Measurements from ENCODE around the gene WWP2.
"Not testable (repeated sequence)": the region's sequence is repeated elsewhere in the genome, so short reads cannot be mapped to it uniquely, and the experiment has no call there.

WWP2 gene

DNA sequence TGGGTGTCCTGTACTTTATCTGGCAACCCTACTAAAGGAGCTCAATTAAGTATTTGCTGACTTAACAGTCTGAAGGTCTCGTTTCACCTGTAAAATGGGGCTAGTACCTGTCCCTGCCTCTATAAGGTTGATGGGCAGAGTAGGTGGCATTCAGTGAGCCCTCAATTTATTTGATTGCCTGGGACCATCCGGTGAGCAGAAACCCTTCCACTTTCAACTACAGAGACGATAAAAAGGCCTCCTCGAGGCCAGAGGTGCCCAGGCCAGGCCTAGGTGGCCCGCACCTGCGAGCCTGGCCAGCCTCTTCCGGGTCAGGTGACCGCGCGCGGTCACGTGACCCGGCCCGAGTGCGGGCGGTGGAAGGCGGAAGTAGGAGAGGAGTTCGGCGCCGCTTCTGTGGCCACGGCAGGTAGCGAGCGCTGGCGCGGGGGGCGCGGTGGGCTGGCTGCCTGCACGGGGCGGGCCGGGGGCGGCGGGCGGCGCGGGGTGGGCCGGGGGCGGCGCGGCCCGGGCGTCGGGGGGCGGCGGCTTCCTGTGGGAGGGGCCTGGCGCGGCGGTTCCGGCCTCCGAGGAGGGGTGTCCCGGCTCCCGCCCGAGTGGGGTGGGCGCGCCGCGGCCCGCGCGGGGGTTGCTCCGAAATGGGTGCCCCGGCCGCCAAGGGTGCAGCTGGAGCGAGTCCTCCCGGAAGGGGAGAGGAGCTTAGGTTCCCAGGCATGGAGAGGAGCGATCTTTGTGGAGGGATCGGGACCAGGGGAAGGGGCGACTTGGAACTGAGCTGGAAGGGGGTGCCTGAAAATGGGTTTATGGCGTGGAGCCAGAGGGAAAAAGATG, at the start of gene WWP2:
TSS of gene WWP2 (plus strand) at position 350 of the 831 bp plus-strand sequence. CDS start 24,679 bp downstream, outside the sequence.
- Mint-ChIP-seq H3K4me1 (ENCODE audit: low read depth) (peaks cover 36% of the 10 kb centered on the region), H3K36me3 (ENCODE audit: low read depth) (peaks cover 4% of the 10 kb centered on the region)

DNA sequence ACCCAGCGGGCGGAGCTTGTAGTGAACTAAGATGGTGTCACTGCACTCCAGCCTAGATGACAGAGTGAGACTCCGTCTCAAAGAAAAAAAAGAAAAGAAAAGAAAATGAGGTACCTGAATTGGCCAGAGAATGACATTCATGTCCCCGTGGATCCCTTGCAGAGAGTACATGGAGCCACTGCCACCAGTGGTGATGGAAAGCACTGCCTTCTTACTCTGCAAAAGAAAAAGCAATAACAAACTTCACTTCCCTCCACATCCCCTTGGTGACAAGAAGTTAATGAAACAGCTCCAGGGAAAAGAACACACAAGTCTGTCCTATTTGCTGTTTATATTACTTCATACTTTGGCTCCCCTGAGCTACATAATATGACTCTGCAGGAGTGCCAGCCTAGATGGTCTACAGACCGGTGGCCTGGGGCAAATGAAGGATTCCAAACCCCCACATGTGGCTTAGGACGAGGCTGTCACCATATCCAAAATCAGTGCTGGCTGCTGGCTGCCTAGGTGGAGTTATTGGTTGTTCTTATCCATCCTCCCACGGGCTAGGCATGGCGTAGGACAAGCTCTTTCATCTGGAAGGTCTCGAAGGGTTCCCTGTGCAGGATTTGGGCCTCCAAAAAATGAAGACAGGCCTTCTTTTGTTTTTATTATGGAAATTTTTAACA, 49.1 kb upstream of the WWP2 start:
- H3K27ac Mint-ChIP-seq = no peak overlapping the region
- no peaks in the 10 kb centered on the region for H3K9me3 Mint-ChIP-seq
- no peaks in the 10 kb centered on the region for H3K27me3 Mint-ChIP-seq
- no peaks in the 10 kb centered on the region for H3K4me1 Mint-ChIP-seq (ENCODE audit: low read depth)
- no peak overlapping the region for H3K4me3 Mint-ChIP-seq
- H3K36me3 Mint-ChIP-seq (ENCODE audit: low read depth) = peaks cover 14% of the 10 kb centered on the region

More for the DNA sequence above, at the start of gene WWP2:
- H3K9me3 Mint-ChIP-seq = no peaks in the 10 kb centered on the region
- H3K27ac Mint-ChIP-seq = peak within 1 kb of the TSS; percentile 93
- H3K27me3 Mint-ChIP-seq = no peaks in the 10 kb centered on the region
- peak within 1 kb of the TSS; percentile 92 for H3K4me3 Mint-ChIP-seq

GRCh38 chr16:69717066-69717465, 45.1 kb upstream of the WWP2 start:
- H3K4me3 Mint-ChIP-seq = no peak overlapping the region

DNA sequence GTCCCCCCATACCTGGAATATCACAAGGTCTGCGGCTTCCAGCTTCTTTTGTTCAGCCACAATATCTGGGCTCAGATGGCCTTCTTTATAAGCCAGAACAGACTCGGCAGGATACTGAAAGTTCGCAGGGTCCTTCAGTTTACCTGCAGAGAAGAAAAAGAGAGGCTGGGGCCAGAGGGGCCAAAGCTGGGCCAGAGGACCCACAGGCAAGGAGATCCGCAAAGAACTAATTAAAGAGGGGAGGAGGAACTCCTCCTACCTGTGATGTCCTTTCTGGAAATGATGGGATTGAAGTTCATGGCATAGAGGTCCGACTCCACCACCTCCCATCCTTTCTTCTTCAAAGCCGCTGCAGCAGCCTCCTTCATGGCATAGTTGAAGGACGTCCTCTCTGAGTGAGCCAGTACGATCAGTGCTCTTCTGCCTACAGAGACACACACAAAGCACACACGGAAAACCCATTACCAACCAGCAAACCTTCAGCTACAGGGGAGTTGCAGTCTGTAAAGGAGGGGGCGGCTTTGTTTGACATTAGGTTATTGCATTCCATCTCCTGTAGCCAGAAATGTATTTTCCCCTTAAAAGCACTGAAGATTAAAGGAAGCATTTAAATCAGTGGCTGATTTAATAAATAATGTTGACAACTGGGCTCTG, 43.9 kb upstream of the WWP2 start:
- Mint-ChIP-seq H3K27me3 (no peaks in the 10 kb centered on the region), H3K9me3 (no peaks in the 10 kb centered on the region), H3K4me1 (ENCODE audit: low read depth) (no peaks in the 10 kb centered on the region), H3K36me3 (ENCODE audit: low read depth) (peaks cover 5% of the 10 kb centered on the region), H3K27ac (no peak overlapping the region), H3K4me3 (no peak overlapping the region)

More at GRCh38 chr16:69717066-69717465, 45.1 kb upstream of the WWP2 start:
- H3K9me3 Mint-ChIP-seq = no peaks in the 10 kb centered on the region
- no peaks in the 10 kb centered on the region for H3K4me1 Mint-ChIP-seq (ENCODE audit: low read depth)
- peaks cover 5% of the 10 kb centered on the region for H3K36me3 Mint-ChIP-seq (ENCODE audit: low read depth)
- no peaks in the 10 kb centered on the region for H3K27me3 Mint-ChIP-seq
- H3K27ac Mint-ChIP-seq = no peak overlapping the region

DNA sequence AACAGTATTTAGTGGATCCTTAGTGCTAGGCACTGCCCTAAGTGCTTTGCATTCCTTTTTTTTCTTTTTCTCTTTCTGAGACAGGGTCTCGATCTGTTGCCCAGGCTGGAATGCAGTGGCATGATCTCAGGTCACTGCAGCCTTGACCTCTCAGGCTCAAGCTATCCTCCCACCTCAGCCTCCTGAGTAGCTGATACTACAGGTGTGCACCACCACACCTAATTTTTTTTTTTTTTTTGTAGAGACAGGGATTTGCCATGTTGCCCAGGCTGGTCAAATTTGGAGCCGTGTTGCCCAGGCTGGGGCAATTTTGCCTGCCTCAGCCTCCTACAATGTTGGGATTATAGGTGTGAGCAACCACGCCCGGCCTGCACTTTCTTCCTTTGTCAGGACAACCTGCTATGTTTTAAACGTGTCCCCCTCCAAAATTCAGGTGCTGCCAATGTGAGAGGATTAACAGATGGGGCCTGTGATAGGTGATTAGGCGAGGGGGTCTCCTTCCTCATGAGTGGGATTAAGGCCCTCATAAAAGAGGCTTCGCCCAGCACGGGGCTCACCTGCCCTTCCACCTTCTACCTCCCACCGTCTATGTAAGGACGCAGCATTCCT, 41.2 kb upstream of the WWP2 start:
- H3K27me3 Mint-ChIP-seq = no peaks in the 10 kb centered on the region
- H3K9me3 Mint-ChIP-seq = no peaks in the 10 kb centered on the region
- H3K27ac Mint-ChIP-seq = no peak overlapping the region
- H3K36me3 Mint-ChIP-seq (ENCODE audit: low read depth) = peaks cover 5% of the 10 kb centered on the region
- H3K4me1 Mint-ChIP-seq (ENCODE audit: low read depth) = peaks cover 8% of the 10 kb centered on the region
- no peak overlapping the region for H3K4me3 Mint-ChIP-seq

DNA sequence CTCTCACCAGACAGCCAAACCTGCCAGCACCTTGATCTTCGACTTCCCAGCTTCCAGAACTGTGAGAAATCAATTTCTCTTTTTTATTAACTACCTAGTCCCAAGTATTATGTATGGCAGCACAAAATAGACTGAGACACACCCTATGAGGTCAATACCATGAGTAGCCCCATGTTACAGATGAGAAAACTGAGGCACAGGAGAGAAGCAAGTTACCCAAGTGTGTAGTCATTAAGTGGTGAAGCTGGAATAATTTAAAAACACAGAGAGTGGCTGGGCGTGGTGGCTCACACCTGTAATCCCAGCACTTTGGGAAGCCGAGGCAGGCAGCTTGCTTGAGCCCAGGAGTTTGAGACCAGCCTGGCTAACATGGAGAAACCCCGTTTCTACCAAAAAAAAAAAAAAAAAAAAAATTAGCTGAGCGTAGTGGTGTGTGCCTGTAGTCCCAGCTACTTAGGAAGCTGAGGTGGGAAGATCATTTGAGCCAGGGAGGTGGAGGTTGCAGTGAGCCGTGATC, 40.6 kb upstream of the WWP2 start:
- no peak overlapping the region for H3K4me3 Mint-ChIP-seq
- no peaks in the 10 kb centered on the region for H3K9me3 Mint-ChIP-seq
- no peak overlapping the region for H3K27ac Mint-ChIP-seq
- peaks cover 14% of the 10 kb centered on the region for H3K4me1 Mint-ChIP-seq (ENCODE audit: low read depth)
- H3K27me3 Mint-ChIP-seq = no peaks in the 10 kb centered on the region
- H3K36me3 Mint-ChIP-seq (ENCODE audit: low read depth) = peaks cover 5% of the 10 kb centered on the region

DNA sequence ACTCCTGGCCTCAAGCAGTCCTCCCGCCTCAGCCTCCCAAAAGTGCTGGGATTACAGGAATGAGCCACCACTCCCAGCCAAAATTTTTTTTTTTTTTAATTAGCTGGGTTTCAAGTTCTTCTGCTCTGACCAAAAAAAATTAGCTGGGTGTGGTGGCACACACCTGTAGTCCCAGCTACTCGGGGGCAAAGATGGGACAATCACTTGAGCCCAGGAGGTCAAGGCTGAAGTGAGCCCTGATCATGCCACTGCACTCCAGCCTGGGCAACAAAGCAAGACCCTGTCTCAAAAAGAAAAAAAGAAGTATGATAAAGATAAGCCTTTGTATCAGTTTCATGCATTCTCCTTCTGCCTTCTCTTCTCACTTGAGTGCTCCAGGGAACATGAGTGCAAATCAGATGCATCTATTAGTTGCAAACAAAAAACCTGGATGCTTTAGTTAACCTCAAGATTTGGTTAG, 37.7 kb upstream of the WWP2 start:
- Mint-ChIP-seq H3K36me3 (ENCODE audit: low read depth) (no peaks in the 10 kb centered on the region), H3K4me1 (ENCODE audit: low read depth) (peaks cover 22% of the 10 kb centered on the region), H3K4me3 (no peak overlapping the region), H3K27ac (no peak overlapping the region), H3K9me3 (no peaks in the 10 kb centered on the region), H3K27me3 (no peaks in the 10 kb centered on the region)

DNA sequence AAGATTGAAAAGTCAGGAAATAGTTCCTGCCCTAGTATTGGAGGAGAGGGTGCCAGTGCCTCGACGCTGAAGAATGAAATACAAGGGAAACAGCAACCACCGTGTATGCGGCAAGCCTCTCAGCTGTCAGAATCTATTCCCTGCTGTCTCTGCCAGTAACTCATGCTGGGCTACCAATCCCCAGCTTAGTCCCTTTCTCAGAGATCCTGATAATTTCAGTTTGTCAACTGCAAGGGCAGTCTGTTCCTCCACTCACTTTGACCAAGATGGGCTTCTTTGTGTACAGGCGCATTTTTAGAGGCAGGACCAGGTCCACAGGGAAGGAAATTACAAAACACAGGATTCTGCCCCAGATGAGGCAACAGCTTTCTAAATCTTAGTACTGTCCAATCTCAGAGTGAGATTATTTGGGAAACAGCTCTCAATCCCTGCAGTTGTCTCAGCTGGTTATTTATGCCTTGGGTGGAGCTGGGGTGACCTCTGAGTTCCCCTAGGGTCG, 37.1 kb upstream of the WWP2 start:
- Mint-ChIP-seq H3K36me3 (ENCODE audit: low read depth) (no peaks in the 10 kb centered on the region), H3K9me3 (no peaks in the 10 kb centered on the region), H3K4me1 (ENCODE audit: low read depth) (peaks cover 22% of the 10 kb centered on the region), H3K4me3 (peak overlapping the region; percentile 93), H3K27ac (no peak overlapping the region), H3K27me3 (no peaks in the 10 kb centered on the region)

- Mint-ChIP-seq H3K27me3 (no peaks in the 10 kb centered on the region), H3K36me3 (ENCODE audit: low read depth) (no peaks in the 10 kb centered on the region), H3K4me3 (peak overlapping the region; percentile 93), H3K9me3 (no peaks in the 10 kb centered on the region), H3K27ac (peak overlapping the region; percentile 89), H3K4me1 (ENCODE audit: low read depth) (peaks cover 22% of the 10 kb centered on the region)
Observed at GRCh38 chr16:69725480-69726312, 36.4 kb upstream of the WWP2 start.

DNA sequence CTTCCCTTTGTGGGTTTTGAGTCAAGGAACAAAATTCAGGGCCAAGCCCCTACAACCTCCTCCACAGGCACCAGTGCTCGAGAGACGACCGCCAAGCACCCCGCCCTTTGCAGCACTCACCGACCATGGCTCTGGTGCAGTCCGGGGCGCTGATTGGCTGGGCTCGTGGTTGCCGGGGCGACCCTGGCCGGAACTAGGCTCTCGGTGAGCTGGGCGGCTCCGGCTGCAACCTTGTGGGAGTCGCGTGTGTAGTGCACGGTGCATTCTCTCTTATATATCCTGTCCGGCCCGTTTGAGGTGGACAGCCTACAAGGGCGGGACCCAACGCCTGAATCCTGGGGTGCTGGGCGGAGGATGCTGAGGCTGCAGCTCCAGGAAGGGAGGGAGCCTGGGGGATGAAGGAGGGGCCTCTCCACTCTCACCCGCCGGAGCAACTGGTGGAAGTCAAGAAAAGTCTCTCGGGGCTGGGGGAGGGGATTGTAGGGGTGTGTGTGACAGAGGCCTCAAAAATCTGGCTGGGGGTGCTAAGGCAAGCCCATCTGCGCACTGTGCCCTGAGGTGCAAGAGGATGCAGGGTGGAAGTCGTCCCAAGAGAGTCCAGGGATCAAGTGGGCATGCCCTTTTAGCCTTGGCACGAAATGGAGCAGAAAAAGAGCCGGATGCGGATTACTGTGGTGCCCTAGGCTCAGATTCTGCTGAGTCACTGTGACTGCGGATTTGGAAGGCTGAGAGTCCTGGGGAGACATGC, 35.6 kb upstream of the WWP2 start, which contains the start of gene NQO1:
TSS of gene NQO1 (minus strand) at position 248 of the 748 bp plus-strand sequence. CDS start at position 127, 121 bp downstream.
- H3K9me3 Mint-ChIP-seq = no peaks in the 10 kb centered on the region
- H3K4me1 Mint-ChIP-seq (ENCODE audit: low read depth) = peaks cover 22% of the 10 kb centered on the region
- peak within 1 kb of the TSS; percentile 93 for H3K4me3 Mint-ChIP-seq
- H3K27ac Mint-ChIP-seq = peak within 1 kb of the TSS; percentile 89
- no peaks in the 10 kb centered on the region for H3K36me3 Mint-ChIP-seq (ENCODE audit: low read depth)
- no peaks in the 10 kb centered on the region for H3K27me3 Mint-ChIP-seq

DNA sequence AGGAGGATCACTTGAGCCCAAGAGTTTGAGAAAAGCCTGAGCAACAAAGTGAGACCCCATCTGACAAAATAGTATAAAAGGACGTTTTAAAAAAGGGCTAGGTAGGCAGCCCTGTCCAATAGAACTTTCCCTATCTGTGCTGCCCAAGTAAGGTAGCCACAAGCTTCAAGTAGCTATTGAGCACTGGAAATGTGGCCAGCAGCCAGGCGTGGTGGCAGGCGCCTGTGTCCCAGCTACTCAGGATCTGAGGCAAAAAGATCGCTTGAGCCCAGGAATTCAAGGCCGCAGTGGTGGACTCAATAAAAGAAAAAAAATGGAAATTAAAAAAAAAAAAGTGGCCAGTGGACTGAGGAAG, 34.2 kb upstream of the WWP2 start:
- Mint-ChIP-seq H3K4me1 (ENCODE audit: low read depth) (peaks cover 22% of the 10 kb centered on the region), H3K27me3 (no peaks in the 10 kb centered on the region), H3K9me3 (no peaks in the 10 kb centered on the region), H3K36me3 (ENCODE audit: low read depth) (no peaks in the 10 kb centered on the region), H3K4me3 (peak overlapping the region; percentile 93), H3K27ac (no peak overlapping the region)

DNA sequence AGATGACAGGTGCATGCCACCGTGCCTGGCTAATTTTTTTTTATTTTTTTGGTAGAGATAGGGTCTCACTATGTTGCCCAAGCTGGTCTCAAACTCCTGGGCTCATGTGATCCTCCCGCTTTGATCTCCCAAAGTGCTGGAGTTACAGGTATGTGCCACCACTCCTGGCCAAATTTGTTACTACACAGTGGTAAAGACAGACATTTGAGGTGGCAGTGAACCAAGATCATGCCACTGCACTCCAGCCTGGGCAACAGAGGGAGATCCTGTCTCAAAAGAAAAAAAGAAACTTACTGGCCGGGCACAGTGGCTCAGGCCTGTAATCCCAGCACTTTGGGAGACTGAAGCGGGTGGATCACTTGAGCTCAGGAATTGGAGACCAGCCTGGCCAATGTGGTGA, 33.1 kb upstream of the WWP2 start:
- H3K4me3 Mint-ChIP-seq = not testable (repeated sequence)

GRCh38 chr16:69731280-69731679, 30.9 kb upstream of the WWP2 start:
- not testable (repeated sequence) for H3K9me3 Mint-ChIP-seq

More for the DNA sequence above, 33.1 kb upstream of the WWP2 start:
- not testable (repeated sequence) for H3K27ac Mint-ChIP-seq; H3K27me3 Mint-ChIP-seq; H3K36me3 Mint-ChIP-seq (ENCODE audit: low read depth); H3K9me3 Mint-ChIP-seq
- H3K4me1 Mint-ChIP-seq (ENCODE audit: low read depth) = peaks cover 22% of the 10 kb centered on the region

More at GRCh38 chr16:69731280-69731679, 30.9 kb upstream of the WWP2 start:
- H3K27ac Mint-ChIP-seq; H3K27me3 Mint-ChIP-seq; H3K4me3 Mint-ChIP-seq; H3K36me3 Mint-ChIP-seq (ENCODE audit: low read depth): not testable (repeated sequence)
- peaks cover 11% of the 10 kb centered on the region for H3K4me1 Mint-ChIP-seq (ENCODE audit: low read depth)

Data from stimulated activated naive CD8-positive, alpha-beta T cell treated with anti-CD3 and anti-CD28 coated beads, Interleukin-15, Interleukin-2, amounts not matched to agents 100 ng/mL and 50 ng/mL, for 24 hours (primary cell).